Neural cell (in vitro differentiated cells): ENCODE results near the gene ANXA9. TPM values are rescaled to one million over a fixed set of nuclear protein-coding genes. Genes with fewer than 3 reads are reported as not detected.

ENCODE experiments used
- H2AFZ ChIP-seq: fragments of 200-600, 300-800 bp; sonication (generic), shearing (Covaris generic); 2 replicates; pipeline ENCODE4 v1.6.0; 2014; ENCODE audit warnings: low read depth, mild to moderate bottlenecking, antibody characterized with exemption, low read length, moderate library complexity
- H3F3A ChIP-seq: fragments of 200-600 bp; shearing (Covaris generic); 2 replicates; pipeline ENCODE4 v1.6.1; 2016; ENCODE audit warnings: mild to moderate bottlenecking, moderate library complexity, mixed read lengths, antibody characterized with exemption, low read length; ENCODE audit not compliant: insufficient read depth, poor library complexity, severe bottlenecking
- H3K27ac ChIP-seq: fragments of 200-600, 300-800 bp; sonication (generic), shearing (Covaris generic); 2 replicates; pipeline ENCODE4 v1.5.1; 2014; ENCODE audit warnings: mild to moderate bottlenecking, low read length, moderate library complexity
- H3K27me3 ChIP-seq: fragments of 300-800, 200-600 bp; sonication (generic), shearing (Covaris generic); 2 replicates; pipeline ENCODE4 v1.6.0; 2014; ENCODE audit warnings: mild to moderate bottlenecking, low read depth, low read length, moderate library complexity; ENCODE audit not compliant: insufficient read depth
- H3K36me3 ChIP-seq: fragments of 300-800, 200-600 bp; sonication (generic), shearing (Covaris generic); 2 replicates; pipeline ENCODE4 v1.5.1; 2014; ENCODE audit warnings: mild to moderate bottlenecking, antibody characterized with exemption, low read length, moderate library complexity; ENCODE audit not compliant: insufficient read depth
- H3K4me2 ChIP-seq: fragments of 300-800, 200-600 bp; sonication (generic), shearing (Covaris generic); 2 replicates; pipeline ENCODE4 v1.6.0; 2014; ENCODE audit warnings: mild to moderate bottlenecking, low read length
- H3K4me3 ChIP-seq: fragments of 300-800, 200-600 bp; sonication (generic), shearing (Covaris generic); 2 replicates; pipeline ENCODE4 v1.5.1; 2014; ENCODE audit warnings: mild to moderate bottlenecking, low read length, moderate library complexity
- H3K79me2 ChIP-seq: fragments of 200-600 bp; shearing (Covaris generic); replicated peaks from 2 replicates; pipeline ENCODE4 v1.6.0; 2014; ENCODE audit warnings: mild to moderate bottlenecking, low read length, moderate library complexity; ENCODE audit not compliant: insufficient read depth
- H3K9ac ChIP-seq: fragments of 300-800, 200-600 bp; sonication (generic), shearing (Covaris generic); 2 replicates; pipeline ENCODE4 v1.6.1; 2016; ENCODE audit warnings: mild to moderate bottlenecking, low read length, mixed read lengths
- H3K9me2 ChIP-seq: fragments of 200-600 bp; shearing (Covaris generic); 2 replicates; pipeline ENCODE4 v1.6.1; 2016; ENCODE audit warnings: mild to moderate bottlenecking, low read length, mixed read lengths; ENCODE audit not compliant: insufficient read depth
- H3K9me3 ChIP-seq: fragments of 200-600, 300-800 bp; sonication (generic), shearing (Covaris generic); 2 replicates; pipeline ENCODE4 v1.6.1; 2016; ENCODE audit warnings: mild to moderate bottlenecking, mixed run types, low read length, moderate library complexity, mixed read lengths
- H4K20me1 ChIP-seq: fragments of 200-600 bp; shearing (Covaris generic); 2 replicates; pipeline ENCODE4 v1.6.1; 2016; ENCODE audit warnings: mild to moderate bottlenecking, mixed run types; ENCODE audit not compliant: insufficient read depth
- EP300 ChIP-seq: fragments of 450-650 bp; conservative IDR thresholded peaks from 2 replicates; pipeline ENCODE4 v1.6.1; 2014; ENCODE audit warnings: antibody characterized with exemption, mild to moderate bottlenecking, moderate library complexity; ENCODE audit not compliant: poor library complexity, severe bottlenecking
- EZH2 ChIP-seq: fragments of 200-600, 300-800 bp; shearing (Covaris generic), sonication (generic); IDR thresholded peaks from 2 replicates; pipeline ENCODE4 v1.6.1; 2014; ENCODE audit warnings: antibody characterized with exemption, low read length, borderline replicate concordance, mild to moderate bottlenecking; ENCODE audit not compliant: insufficient read depth, poor library complexity, severe bottlenecking
- MXI1 ChIP-seq: fragments of 450-650 bp; conservative IDR thresholded peaks from 2 replicates; pipeline ENCODE4 v1.6.1; 2014; ENCODE audit warnings: antibody characterized with exemption, mild to moderate bottlenecking; ENCODE audit not compliant: poor library complexity, severe bottlenecking
- POLR2AphosphoS5 ChIP-seq: IDR thresholded peaks from 2 replicates; pipeline ENCODE4 v1.6.1; 2012
- RAD21 ChIP-seq: fragments of 450-650 bp; conservative IDR thresholded peaks from 2 replicates; pipeline ENCODE4 v1.6.1; 2014; ENCODE audit warnings: antibody characterized with exemption, mild to moderate bottlenecking, moderate library complexity
- SMC3 ChIP-seq: fragments of 450-650 bp; conservative IDR thresholded peaks from 2 replicates; pipeline ENCODE4 v1.6.1; 2014; ENCODE audit warnings: antibody characterized with exemption, mild to moderate bottlenecking, moderate library complexity; ENCODE audit not compliant: poor library complexity
- TAF1 ChIP-seq: IDR thresholded peaks from 2 replicates; pipeline ENCODE4 v1.6.1; 2012; ENCODE audit warnings: low read depth
- polyA plus RNA-seq: library from polyadenylated mRNA; depleted of rRNA; stranded (reverse); fragments of >200 nt; gene quantifications from 2 replicates; pipeline ENCODE4 v1.2.3, GENCODE V29; 2014
- TF ChIP-seq, protein P1 (sequence below): fragments of 450-650 bp; IDR thresholded peaks from 2 replicates; pipeline ENCODE4 v1.5.1; 2014; ENCODE audit warnings: antibody characterized with exemption, mild to moderate bottlenecking, moderate library complexity; ENCODE audit not compliant: poor library complexity, severe bottlenecking
- TF ChIP-seq, protein P2 (sequence below): IDR thresholded peaks from 2 replicates; pipeline ENCODE4 v1.6.1; 2012; ENCODE audit warnings: borderline replicate concordance

ANXA9 gene
- polyA plus RNA-seq, 1 donor from 2014 or later = not detected

DNA sequence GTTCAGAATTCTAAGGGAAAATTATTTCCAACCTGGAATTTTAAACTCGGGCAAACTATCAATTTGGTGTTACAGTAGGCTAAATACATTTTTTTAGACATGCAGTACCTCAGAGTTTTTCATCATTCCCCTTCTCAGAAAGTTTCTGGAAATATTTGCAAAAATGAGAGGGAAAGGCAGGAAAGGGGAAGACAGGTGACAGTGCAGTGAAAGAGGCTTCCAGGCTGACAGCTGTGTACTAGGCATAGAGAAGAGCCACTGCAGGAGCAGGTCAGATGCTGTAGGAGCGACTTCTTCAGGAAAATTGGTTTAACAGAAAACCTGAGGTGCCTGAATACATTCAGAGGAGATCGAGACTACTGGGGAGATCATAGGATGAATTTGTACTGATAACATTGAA lies 27.4 kb upstream of the ANXA9 start:
- Histone ChIP-seq H3K9me2 (no peaks in the 10 kb centered on the region), H3K4me3 (no peak overlapping the region), H3K27ac (no peak overlapping the region), H3K4me2 (no peak overlapping the region), H2AFZ (no peak overlapping the region), H3K27me3 (no peaks in the 10 kb centered on the region), H3K9ac (no peak overlapping the region), H3F3A (no peaks in the 10 kb centered on the region), H3K9me3 (no peaks in the 10 kb centered on the region), H4K20me1 (no peaks in the 10 kb centered on the region), H3K36me3 (peaks cover 10% of the 10 kb centered on the region), H3K79me2 (no peaks in the 10 kb centered on the region)
- TF ChIP-seq EP300 (no peak), RAD21 (no peak), POLR2AphosphoS5 (no peak), SMC3 (no peak), TAF1 (no peak), MXI1 (no peak), EZH2 (no peak)
- TF ChIP-seq, protein P1, sequence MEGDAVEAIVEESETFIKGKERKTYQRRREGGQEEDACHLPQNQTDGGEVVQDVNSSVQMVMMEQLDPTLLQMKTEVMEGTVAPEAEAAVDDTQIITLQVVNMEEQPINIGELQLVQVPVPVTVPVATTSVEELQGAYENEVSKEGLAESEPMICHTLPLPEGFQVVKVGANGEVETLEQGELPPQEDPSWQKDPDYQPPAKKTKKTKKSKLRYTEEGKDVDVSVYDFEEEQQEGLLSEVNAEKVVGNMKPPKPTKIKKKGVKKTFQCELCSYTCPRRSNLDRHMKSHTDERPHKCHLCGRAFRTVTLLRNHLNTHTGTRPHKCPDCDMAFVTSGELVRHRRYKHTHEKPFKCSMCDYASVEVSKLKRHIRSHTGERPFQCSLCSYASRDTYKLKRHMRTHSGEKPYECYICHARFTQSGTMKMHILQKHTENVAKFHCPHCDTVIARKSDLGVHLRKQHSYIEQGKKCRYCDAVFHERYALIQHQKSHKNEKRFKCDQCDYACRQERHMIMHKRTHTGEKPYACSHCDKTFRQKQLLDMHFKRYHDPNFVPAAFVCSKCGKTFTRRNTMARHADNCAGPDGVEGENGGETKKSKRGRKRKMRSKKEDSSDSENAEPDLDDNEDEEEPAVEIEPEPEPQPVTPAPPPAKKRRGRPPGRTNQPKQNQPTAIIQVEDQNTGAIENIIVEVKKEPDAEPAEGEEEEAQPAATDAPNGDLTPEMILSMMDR = no peak
- TF ChIP-seq, protein P2, sequence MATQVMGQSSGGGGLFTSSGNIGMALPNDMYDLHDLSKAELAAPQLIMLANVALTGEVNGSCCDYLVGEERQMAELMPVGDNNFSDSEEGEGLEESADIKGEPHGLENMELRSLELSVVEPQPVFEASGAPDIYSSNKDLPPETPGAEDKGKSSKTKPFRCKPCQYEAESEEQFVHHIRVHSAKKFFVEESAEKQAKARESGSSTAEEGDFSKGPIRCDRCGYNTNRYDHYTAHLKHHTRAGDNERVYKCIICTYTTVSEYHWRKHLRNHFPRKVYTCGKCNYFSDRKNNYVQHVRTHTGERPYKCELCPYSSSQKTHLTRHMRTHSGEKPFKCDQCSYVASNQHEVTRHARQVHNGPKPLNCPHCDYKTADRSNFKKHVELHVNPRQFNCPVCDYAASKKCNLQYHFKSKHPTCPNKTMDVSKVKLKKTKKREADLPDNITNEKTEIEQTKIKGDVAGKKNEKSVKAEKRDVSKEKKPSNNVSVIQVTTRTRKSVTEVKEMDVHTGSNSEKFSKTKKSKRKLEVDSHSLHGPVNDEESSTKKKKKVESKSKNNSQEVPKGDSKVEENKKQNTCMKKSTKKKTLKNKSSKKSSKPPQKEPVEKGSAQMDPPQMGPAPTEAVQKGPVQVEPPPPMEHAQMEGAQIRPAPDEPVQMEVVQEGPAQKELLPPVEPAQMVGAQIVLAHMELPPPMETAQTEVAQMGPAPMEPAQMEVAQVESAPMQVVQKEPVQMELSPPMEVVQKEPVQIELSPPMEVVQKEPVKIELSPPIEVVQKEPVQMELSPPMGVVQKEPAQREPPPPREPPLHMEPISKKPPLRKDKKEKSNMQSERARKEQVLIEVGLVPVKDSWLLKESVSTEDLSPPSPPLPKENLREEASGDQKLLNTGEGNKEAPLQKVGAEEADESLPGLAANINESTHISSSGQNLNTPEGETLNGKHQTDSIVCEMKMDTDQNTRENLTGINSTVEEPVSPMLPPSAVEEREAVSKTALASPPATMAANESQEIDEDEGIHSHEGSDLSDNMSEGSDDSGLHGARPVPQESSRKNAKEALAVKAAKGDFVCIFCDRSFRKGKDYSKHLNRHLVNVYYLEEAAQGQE = no peak

DNA sequence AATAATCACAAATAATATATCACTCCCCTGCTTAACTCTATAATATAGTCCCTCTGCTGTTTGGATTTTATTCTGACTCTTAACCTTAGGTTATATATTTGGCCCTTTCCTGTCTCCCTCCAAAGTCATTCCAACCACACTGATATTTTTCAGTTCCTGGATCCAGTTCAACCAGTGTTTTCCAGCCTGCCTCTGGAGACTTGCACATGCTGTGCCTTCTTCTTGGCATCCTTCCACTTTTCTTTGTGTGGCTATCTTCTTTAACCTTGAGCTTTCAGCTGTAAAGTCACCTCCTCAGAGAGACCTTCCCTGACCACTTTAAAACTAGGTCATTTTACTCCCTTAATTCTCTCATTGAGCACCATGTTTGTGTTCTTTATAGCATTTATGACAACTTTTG lies 26.8 kb upstream of the ANXA9 start:
- H3F3A ChIP-seq = no peaks in the 10 kb centered on the region

More for the DNA sequence above, 26.8 kb upstream of the ANXA9 start:
- H3K9ac ChIP-seq = no peak overlapping the region
- no peak overlapping the region for H2AFZ ChIP-seq
- no peaks in the 10 kb centered on the region for H3K27me3 ChIP-seq
- H3K4me3 ChIP-seq = no peak overlapping the region
- H3K36me3 ChIP-seq = peaks cover 10% of the 10 kb centered on the region
- no peaks in the 10 kb centered on the region for H3K79me2 ChIP-seq
- no peaks in the 10 kb centered on the region for H3K9me3 ChIP-seq
- no peaks in the 10 kb centered on the region for H4K20me1 ChIP-seq
- TF ChIP-seq POLR2AphosphoS5 = no peak
- no peak for TF ChIP-seq TAF1
- TF ChIP-seq, protein P2 = no peak
- no peak for TF ChIP-seq MXI1
- TF ChIP-seq, protein P1 = no peak
- no peak for TF ChIP-seq EZH2
- no peak overlapping the region for H3K4me2 ChIP-seq
- no peak overlapping the region for H3K27ac ChIP-seq
- H3K9me2 ChIP-seq = no peaks in the 10 kb centered on the region
